GM23338 (cell line): Measurements from ENCODE around the gene IL1RAPL2. TPM values are rescaled to one million over a fixed set of nuclear protein-coding genes. Genes with fewer than 3 reads are reported as not detected.

Experiments
- ATAC-seq: fragments of 200-7000 bp; cut with Tn5 transposase; 3 replicates; pipeline ENCODE4 v1.9.1; 2020
- DNase-seq: peaks from one replicate; pipeline ENCODE4 v3.0.0-alpha.2; 2015; ENCODE audit warnings: low spot score
- H2AFZ ChIP-seq: fragments of 200-600 bp; sonication (generic); 2 replicates; pipeline ENCODE4 v1.8.0; 2016; ENCODE audit warnings: antibody characterized with exemption, mild to moderate bottlenecking, moderate library complexity
- H3F3A ChIP-seq: fragments of 200-600 bp; sonication (generic); replicated peaks from 2 replicates; pipeline ENCODE4 v1.8.0; 2017; ENCODE audit warnings: antibody characterized with exemption, mixed run types, low read depth
- H3K27ac ChIP-seq: fragments of 200-600 bp; sonication (generic); 2 replicates; pipeline ENCODE4 v1.6.1; 2016; ENCODE audit warnings: low read depth
- H3K27me3 ChIP-seq: fragments of 200-600 bp; sonication (generic); 2 replicates; pipeline ENCODE4 v1.8.0; 2016; ENCODE audit warnings: mild to moderate bottlenecking, mixed run types, moderate library complexity; ENCODE audit not compliant: insufficient read depth
- H3K36me3 ChIP-seq: fragments of 200-600 bp; sonication (generic); 2 replicates; pipeline ENCODE4 v1.8.0; 2016; ENCODE audit warnings: mild to moderate bottlenecking; ENCODE audit not compliant: insufficient read depth
- H3K4me1 ChIP-seq: fragments of 200-600 bp; sonication (generic); 2 replicates; pipeline ENCODE4 v1.8.0; 2016; ENCODE audit warnings: mild to moderate bottlenecking, moderate library complexity; ENCODE audit not compliant: insufficient read depth
- H3K4me2 ChIP-seq: fragments of 200-600 bp; sonication (generic); 2 replicates; pipeline ENCODE4 v1.7.1; 2017; ENCODE audit warnings: mixed run types
- H3K4me3 ChIP-seq: fragments of 200-600 bp; sonication (generic); 2 replicates; pipeline ENCODE4 v1.6.1; 2016; ENCODE audit warnings: mixed run types
- H3K79me2 ChIP-seq: fragments of 200-600 bp; sonication (generic); replicated peaks from 2 replicates; pipeline ENCODE4 v1.8.0; 2017; ENCODE audit warnings: mild to moderate bottlenecking; ENCODE audit not compliant: insufficient read depth
- H3K9me2 ChIP-seq: fragments of 200-600 bp; sonication (generic); 2 replicates; pipeline ENCODE4 v1.8.0; 2017; ENCODE audit not compliant: insufficient read depth
- H4K20me1 ChIP-seq: fragments of 200-600 bp; sonication (generic); replicated peaks from 2 replicates; pipeline ENCODE4 v1.8.0; 2017; ENCODE audit warnings: mild to moderate bottlenecking; ENCODE audit not compliant: insufficient read depth
- H3K27ac Mint-ChIP-seq: 2 replicates; pipeline ENCODE4 v1.8.0; 2020; ENCODE audit warnings: inconsistent platforms, mild to moderate bottlenecking, moderate library complexity, mixed read lengths
- H3K27me3 Mint-ChIP-seq: 3 replicates; pipeline ENCODE4 v1.8.0; 2022; ENCODE audit warnings: low read depth, mild to moderate bottlenecking, moderate library complexity, mixed read lengths, inconsistent platforms; ENCODE audit not compliant: insufficient read depth, poor library complexity
- H3K36me3 Mint-ChIP-seq: 3 replicates; pipeline ENCODE4 v1.8.0; 2021; ENCODE audit warnings: low read depth, mild to moderate bottlenecking, inconsistent platforms, moderate library complexity, mixed read lengths
- H3K4me1 Mint-ChIP-seq: 3 replicates; pipeline ENCODE4 v1.8.0; 2020; ENCODE audit warnings: mild to moderate bottlenecking, inconsistent platforms, mixed read lengths
- H3K4me3 Mint-ChIP-seq: 3 replicates; pipeline ENCODE4 v1.8.0; 2021; ENCODE audit warnings: moderate library complexity, mild to moderate bottlenecking, inconsistent platforms, mixed read lengths
- H3K9me3 Mint-ChIP-seq: 3 replicates; pipeline ENCODE4 v1.8.0; 2020; ENCODE audit warnings: moderate library complexity, mild to moderate bottlenecking, inconsistent platforms, mixed read lengths
- CREB1 ChIP-seq: fragments of 250-450 bp; sonication (Bioruptor Pico); IDR thresholded peaks from 2 replicates; pipeline ENCODE4 v1.5.0; 2020; ENCODE audit warnings: low read depth, mild to moderate bottlenecking, moderate library complexity
- ETS1 ChIP-seq: IDR thresholded peaks from 2 replicates; pipeline ENCODE4 v1.6.1; 2016; ENCODE audit warnings: antibody characterized with exemption
- EZH2 ChIP-seq: fragments of 200-600 bp; sonication (generic); IDR thresholded peaks from one replicate; pipeline ENCODE4 v1.8.0; 2017; ENCODE audit warnings: antibody characterized with exemption, mild to moderate bottlenecking, low read depth; ENCODE audit not compliant: unreplicated experiment
- EZH2phosphoT487 ChIP-seq: fragments of 200-600 bp; sonication (generic); IDR thresholded peaks from one replicate; pipeline ENCODE4 v1.8.1; 2018; ENCODE audit warnings: antibody characterized with exemption; ENCODE audit not compliant: unreplicated experiment
- JUNB ChIP-seq: IDR thresholded peaks from one replicate; pipeline ENCODE4 v1.6.1; 2016; ENCODE audit warnings: antibody characterized with exemption; ENCODE audit not compliant: unreplicated experiment
- POLR2AphosphoS5 ChIP-seq: IDR thresholded peaks from 2 replicates; pipeline ENCODE4 v1.6.1; 2016; ENCODE audit warnings: antibody characterized with exemption, low read depth
- STAT1 ChIP-seq: IDR thresholded peaks from one replicate; pipeline ENCODE4 v1.6.1; 2016; ENCODE audit warnings: antibody characterized with exemption; ENCODE audit not compliant: unreplicated experiment
- ZNF114 ChIP-seq: fragments of 250-450 bp; sonication (Bioruptor Pico); IDR thresholded peaks from 2 replicates; pipeline ENCODE4 v1.5.0; 2020; ENCODE audit warnings: mild to moderate bottlenecking, moderate library complexity
- ZNF331 ChIP-seq: fragments of 250-450 bp; sonication (Bioruptor Pico); IDR thresholded peaks from 2 replicates; pipeline ENCODE4 v1.5.0; 2020; ENCODE audit warnings: low read depth, mild to moderate bottlenecking, moderate library complexity
- polyA plus RNA-seq: library from polyadenylated mRNA; unstranded; fragments of >200 nt; fragmentation: Nextera tagmentation; extraction: Ambion mirVana; gene quantifications from 2 replicates; pipeline ENCODE4 v1.2.1, GENCODE V29; 2016
- total RNA-seq: library from RNA; depleted of rRNA; stranded (reverse); fragments of >200 nt; shearing (Covaris generic); gene quantifications from 2 replicates; pipeline ENCODE4 v1.2.3, GENCODE V29; 2014
- TF ChIP-seq, protein P1 (sequence below): IDR thresholded peaks from one replicate; pipeline ENCODE4 v1.6.1; 2018; ENCODE audit warnings: antibody characterized with exemption; ENCODE audit not compliant: unreplicated experiment
- TF ChIP-seq, protein P2 (sequence below): fragments of 250-450 bp; sonication (Bioruptor Pico); IDR thresholded peaks from 2 replicates; pipeline ENCODE4 v1.5.0; 2020; ENCODE audit warnings: mild to moderate bottlenecking, moderate library complexity

The IL1RAPL2 gene
- total and polyA plus RNA-seq, 2 experiments from 2014 or later, result 0.80 to 0.94 TPM

DNA sequence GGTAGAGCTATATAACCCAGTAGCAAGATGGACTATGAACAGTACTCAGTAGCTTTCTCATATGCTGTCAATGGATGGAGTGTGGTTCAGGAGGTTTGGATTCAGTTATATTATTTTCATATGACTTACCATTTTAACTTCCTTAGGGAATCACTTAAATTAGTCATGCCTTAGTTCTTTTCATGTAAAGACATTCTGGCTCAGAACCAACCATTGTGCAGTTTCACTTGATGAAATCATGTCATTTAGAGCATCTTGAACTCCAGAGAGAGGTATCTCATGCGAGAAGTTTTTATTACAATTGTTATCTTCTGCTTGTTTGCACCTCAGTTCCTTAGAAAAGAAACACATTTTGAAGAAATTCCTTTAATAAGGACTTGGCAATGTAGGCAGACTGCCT is 55.8 kb downstream of the IL1RAPL2 start:
- H3K4me2 ChIP-seq, result no peak overlapping the region
- Mint-ChIP-seq H3K36me3 (no peaks in the 10 kb centered on the region), H3K4me3 (no peak overlapping the region), H3K27me3 (no peaks in the 10 kb centered on the region), H3K9me3 (no peaks in the 10 kb centered on the region), H3K4me1 (no peaks in the 10 kb centered on the region), H3K27ac (no peak overlapping the region)
- H4K20me1 ChIP-seq, result no peaks in the 10 kb centered on the region
- H3F3A ChIP-seq, result no peaks in the 10 kb centered on the region
- DNase-seq (no peak), ATAC-seq (no peak)
- no peaks in the 10 kb centered on the region for H3K4me1 ChIP-seq
- H3K36me3 ChIP-seq, result no peaks in the 10 kb centered on the region
- no peak overlapping the region for H2AFZ ChIP-seq
- no peaks in the 10 kb centered on the region for H3K79me2 ChIP-seq
- no peaks in the 10 kb centered on the region for H3K9me2 ChIP-seq
- no peak overlapping the region for H3K27ac ChIP-seq
- no peaks in the 10 kb centered on the region for H3K27me3 ChIP-seq
- no peak overlapping the region for H3K4me3 ChIP-seq
- TF ChIP-seq EZH2phosphoT487, result no peak
- TF ChIP-seq, protein P1, sequence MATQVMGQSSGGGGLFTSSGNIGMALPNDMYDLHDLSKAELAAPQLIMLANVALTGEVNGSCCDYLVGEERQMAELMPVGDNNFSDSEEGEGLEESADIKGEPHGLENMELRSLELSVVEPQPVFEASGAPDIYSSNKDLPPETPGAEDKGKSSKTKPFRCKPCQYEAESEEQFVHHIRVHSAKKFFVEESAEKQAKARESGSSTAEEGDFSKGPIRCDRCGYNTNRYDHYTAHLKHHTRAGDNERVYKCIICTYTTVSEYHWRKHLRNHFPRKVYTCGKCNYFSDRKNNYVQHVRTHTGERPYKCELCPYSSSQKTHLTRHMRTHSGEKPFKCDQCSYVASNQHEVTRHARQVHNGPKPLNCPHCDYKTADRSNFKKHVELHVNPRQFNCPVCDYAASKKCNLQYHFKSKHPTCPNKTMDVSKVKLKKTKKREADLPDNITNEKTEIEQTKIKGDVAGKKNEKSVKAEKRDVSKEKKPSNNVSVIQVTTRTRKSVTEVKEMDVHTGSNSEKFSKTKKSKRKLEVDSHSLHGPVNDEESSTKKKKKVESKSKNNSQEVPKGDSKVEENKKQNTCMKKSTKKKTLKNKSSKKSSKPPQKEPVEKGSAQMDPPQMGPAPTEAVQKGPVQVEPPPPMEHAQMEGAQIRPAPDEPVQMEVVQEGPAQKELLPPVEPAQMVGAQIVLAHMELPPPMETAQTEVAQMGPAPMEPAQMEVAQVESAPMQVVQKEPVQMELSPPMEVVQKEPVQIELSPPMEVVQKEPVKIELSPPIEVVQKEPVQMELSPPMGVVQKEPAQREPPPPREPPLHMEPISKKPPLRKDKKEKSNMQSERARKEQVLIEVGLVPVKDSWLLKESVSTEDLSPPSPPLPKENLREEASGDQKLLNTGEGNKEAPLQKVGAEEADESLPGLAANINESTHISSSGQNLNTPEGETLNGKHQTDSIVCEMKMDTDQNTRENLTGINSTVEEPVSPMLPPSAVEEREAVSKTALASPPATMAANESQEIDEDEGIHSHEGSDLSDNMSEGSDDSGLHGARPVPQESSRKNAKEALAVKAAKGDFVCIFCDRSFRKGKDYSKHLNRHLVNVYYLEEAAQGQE, result no peak
- no peak for TF ChIP-seq JUNB
- TF ChIP-seq ZNF114 (CRISPR knock-in tag), result no peak
- TF ChIP-seq ETS1, result no peak
- no peak for TF ChIP-seq CREB1
- no peak for TF ChIP-seq EZH2
- TF ChIP-seq, protein P2, sequence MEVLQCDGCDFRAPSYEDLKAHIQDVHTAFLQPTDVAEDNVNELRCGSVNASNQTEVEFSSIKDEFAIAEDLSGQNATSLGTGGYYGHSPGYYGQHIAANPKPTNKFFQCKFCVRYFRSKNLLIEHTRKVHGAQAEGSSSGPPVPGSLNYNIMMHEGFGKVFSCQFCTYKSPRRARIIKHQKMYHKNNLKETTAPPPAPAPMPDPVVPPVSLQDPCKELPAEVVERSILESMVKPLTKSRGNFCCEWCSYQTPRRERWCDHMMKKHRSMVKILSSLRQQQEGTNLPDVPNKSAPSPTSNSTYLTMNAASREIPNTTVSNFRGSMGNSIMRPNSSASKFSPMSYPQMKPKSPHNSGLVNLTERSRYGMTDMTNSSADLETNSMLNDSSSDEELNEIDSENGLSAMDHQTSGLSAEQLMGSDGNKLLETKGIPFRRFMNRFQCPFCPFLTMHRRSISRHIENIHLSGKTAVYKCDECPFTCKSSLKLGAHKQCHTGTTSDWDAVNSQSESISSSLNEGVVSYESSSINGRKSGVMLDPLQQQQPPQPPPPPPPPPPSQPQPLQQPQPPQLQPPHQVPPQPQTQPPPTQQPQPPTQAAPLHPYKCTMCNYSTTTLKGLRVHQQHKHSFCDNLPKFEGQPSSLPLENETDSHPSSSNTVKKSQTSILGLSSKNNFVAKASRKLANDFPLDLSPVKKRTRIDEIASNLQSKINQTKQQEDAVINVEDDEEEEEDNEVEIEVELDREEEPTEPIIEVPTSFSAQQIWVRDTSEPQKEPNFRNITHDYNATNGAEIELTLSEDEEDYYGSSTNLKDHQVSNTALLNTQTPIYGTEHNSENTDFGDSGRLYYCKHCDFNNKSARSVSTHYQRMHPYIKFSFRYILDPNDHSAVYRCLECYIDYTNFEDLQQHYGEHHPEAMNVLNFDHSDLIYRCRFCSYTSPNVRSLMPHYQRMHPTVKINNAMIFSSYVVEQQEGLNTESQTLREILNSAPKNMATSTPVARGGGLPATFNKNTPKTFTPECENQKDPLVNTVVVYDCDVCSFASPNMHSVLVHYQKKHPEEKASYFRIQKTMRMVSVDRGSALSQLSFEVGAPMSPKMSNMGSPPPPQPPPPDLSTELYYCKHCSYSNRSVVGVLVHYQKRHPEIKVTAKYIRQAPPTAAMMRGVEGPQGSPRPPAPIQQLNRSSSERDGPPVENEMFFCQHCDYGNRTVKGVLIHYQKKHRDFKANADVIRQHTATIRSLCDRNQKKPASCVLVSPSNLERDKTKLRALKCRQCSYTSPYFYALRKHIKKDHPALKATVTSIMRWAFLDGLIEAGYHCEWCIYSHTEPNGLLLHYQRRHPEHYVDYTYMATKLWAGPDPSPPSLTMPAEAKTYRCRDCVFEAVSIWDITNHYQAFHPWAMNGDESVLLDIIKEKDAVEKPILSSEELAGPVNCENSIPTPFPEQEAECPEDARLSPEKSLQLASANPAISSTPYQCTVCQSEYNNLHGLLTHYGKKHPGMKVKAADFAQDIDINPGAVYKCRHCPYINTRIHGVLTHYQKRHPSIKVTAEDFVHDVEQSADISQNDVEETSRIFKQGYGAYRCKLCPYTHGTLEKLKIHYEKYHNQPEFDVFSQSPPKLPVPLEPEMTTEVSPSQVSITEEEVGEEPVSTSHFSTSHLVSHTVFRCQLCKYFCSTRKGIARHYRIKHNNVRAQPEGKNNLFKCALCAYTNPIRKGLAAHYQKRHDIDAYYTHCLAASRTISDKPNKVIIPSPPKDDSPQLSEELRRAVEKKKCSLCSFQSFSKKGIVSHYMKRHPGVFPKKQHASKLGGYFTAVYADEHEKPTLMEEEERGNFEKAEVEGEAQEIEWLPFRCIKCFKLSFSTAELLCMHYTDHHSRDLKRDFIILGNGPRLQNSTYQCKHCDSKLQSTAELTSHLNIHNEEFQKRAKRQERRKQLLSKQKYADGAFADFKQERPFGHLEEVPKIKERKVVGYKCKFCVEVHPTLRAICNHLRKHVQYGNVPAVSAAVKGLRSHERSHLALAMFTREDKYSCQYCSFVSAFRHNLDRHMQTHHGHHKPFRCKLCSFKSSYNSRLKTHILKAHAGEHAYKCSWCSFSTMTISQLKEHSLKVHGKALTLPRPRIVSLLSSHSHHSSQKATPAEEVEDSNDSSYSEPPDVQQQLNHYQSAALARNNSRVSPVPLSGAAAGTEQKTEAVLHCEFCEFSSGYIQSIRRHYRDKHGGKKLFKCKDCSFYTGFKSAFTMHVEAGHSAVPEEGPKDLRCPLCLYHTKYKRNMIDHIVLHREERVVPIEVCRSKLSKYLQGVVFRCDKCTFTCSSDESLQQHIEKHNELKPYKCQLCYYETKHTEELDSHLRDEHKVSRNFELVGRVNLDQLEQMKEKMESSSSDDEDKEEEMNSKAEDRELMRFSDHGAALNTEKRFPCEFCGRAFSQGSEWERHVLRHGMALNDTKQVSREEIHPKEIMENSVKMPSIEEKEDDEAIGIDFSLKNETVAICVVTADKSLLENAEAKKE (CRISPR knock-in tag), result no peak
- TF ChIP-seq STAT1, result no peak
- TF ChIP-seq ZNF331 (CRISPR knock-in tag), result no peak
- no peak for TF ChIP-seq POLR2AphosphoS5
